Osteocyte (in vitro differentiated cells): Measurements from ENCODE around the gene SAMHD1. TPM values are rescaled to one million over a fixed set of nuclear protein-coding genes. Genes with fewer than 3 reads are reported as not detected.

Source experiments
- DNase-seq: peaks from one replicate; pipeline ENCODE4 v3.0.0; 2021; ENCODE audit warnings: mixed read lengths; ENCODE audit not compliant: unreplicated experiment; ENCODE audit errors: extremely low spot score
- H3K27ac Mint-ChIP-seq: one replicate; pipeline ENCODE4 v1.8.0; 2021; ENCODE audit warnings: mild to moderate bottlenecking, mixed read lengths; ENCODE audit not compliant: unreplicated experiment
- H3K27me3 Mint-ChIP-seq: one replicate; pipeline ENCODE4 v1.8.0; 2021; ENCODE audit warnings: mixed read lengths; ENCODE audit not compliant: unreplicated experiment
- H3K36me3 Mint-ChIP-seq: one replicate; pipeline ENCODE4 v1.8.0; 2021; ENCODE audit warnings: mixed read lengths; ENCODE audit not compliant: unreplicated experiment
- H3K4me1 Mint-ChIP-seq: one replicate; pipeline ENCODE4 v1.8.0; 2021; ENCODE audit warnings: mixed read lengths; ENCODE audit not compliant: unreplicated experiment
- H3K4me3 Mint-ChIP-seq: one replicate; pipeline ENCODE4 v1.8.0; 2021; ENCODE audit warnings: mild to moderate bottlenecking, moderate library complexity, mixed read lengths; ENCODE audit not compliant: unreplicated experiment
- H3K9me3 Mint-ChIP-seq: one replicate; pipeline ENCODE4 v1.8.0; 2021; ENCODE audit warnings: mixed read lengths; ENCODE audit not compliant: unreplicated experiment
- CTCF ChIP-seq: fragments of 200-600 bp; sonication (generic); IDR thresholded peaks from 2 replicates; pipeline ENCODE4 v1.5.0; 2021; ENCODE audit warnings: antibody characterized with exemption, mild to moderate bottlenecking, moderate library complexity
- total RNA-seq: library from RNA; stranded (reverse); gene quantifications from 2 replicates; pipeline ENCODE4 v1.2.1, GENCODE V29; 2021

The SAMHD1 gene
- total RNA-seq, 1 donor from 2014 or later: 19.5 TPM

DNA sequence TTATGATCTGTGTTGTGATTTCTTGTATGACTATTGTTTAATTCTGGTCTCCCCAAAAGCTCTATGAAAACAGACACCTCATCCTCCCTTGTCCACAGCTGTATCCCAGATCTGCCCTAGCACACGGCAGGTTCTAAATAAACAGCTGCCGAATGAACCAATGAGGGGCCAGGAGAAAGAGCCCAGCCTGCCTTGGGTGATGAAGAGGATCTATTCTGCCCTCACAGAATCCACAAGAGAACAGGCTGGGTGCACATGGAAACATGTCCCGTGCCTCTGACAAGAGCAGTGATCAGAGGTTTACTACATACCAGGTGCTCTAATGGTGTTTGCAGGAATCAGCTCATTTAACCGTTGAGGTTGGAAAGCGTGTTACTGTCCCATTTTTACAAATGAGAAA lies 91.2 kb downstream of the SAMHD1 start:
- no peak for DNase-seq
- Mint-ChIP-seq H3K4me3 (peak overlapping the region; percentile 24), H3K4me1 (peaks cover 68% of the 10 kb centered on the region), H3K27me3 (no peaks in the 10 kb centered on the region), H3K9me3 (no peaks in the 10 kb centered on the region), H3K36me3 (peaks cover 5% of the 10 kb centered on the region), H3K27ac (peak overlapping the region; percentile 88)
- TF ChIP-seq CTCF: no peak

GRCh38 chr20:36859700-36860330 lies 91.7 kb downstream of the SAMHD1 start:
- Mint-ChIP-seq H3K4me1 (peaks cover 67% of the 10 kb centered on the region), H3K4me3 (no peak overlapping the region)

GRCh38 chr20:36859282-36859555 lies 92.3 kb downstream of the SAMHD1 start:
- Mint-ChIP-seq H3K27me3 (no peaks in the 10 kb centered on the region), H3K36me3 (peaks cover 5% of the 10 kb centered on the region), H3K4me1 (peaks cover 71% of the 10 kb centered on the region), H3K27ac (peak overlapping the region; percentile 43), H3K9me3 (no peaks in the 10 kb centered on the region), H3K4me3 (no peak overlapping the region)
- no peak for TF ChIP-seq CTCF
- DNase-seq: no peak

More at GRCh38 chr20:36859700-36860330, 91.7 kb downstream of the SAMHD1 start:
- Mint-ChIP-seq H3K27ac (peak overlapping the region; percentile 43), H3K27me3 (no peaks in the 10 kb centered on the region), H3K9me3 (no peaks in the 10 kb centered on the region), H3K36me3 (peaks cover 5% of the 10 kb centered on the region)
- TF ChIP-seq CTCF: no peak
- no peak for DNase-seq

GRCh38 chr20:36856691-36857635 lies 94.5 kb downstream of the SAMHD1 start:
- Mint-ChIP-seq H3K9me3 (no peaks in the 10 kb centered on the region), H3K4me1 (peaks cover 77% of the 10 kb centered on the region), H3K36me3 (peaks cover 5% of the 10 kb centered on the region), H3K27me3 (no peaks in the 10 kb centered on the region), H3K27ac (peak overlapping the region; percentile 85), H3K4me3 (no peak overlapping the region)
- no peak for DNase-seq
- TF ChIP-seq CTCF: no peak

DNA sequence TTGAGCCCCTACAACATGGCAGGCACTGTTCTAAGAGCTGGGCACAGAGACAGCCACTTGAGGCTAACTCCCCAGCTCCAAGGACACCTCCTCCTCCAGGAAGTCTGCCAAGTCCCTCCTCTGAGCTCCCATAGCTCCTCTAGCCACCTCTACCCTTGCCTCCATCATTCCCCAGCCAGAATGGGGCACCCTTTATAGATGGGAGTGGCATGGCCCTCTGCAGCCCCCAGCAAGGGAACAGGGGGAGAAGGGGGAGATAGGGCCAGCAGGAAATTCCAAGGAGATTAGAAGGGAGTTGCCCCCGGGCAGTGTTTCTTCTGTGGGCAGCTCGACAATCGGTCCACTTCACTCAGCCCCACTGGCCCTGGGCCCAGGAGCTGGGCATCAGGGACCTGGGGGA lies 95.3 kb downstream of the SAMHD1 start:
- no peaks in the 10 kb centered on the region for H3K27me3 Mint-ChIP-seq
- no peak for TF ChIP-seq CTCF
- DNase-seq: no peak
- no peaks in the 10 kb centered on the region for H3K9me3 Mint-ChIP-seq
- H3K36me3 Mint-ChIP-seq: peaks cover 11% of the 10 kb centered on the region
- no peak overlapping the region for H3K4me3 Mint-ChIP-seq
- H3K4me1 Mint-ChIP-seq: peaks cover 76% of the 10 kb centered on the region
- peak overlapping the region; percentile 85 for H3K27ac Mint-ChIP-seq
